GM12875 (cell line): ENCODE results near the gene SLC25A30.
"Not testable (repeated sequence)": the region's sequence is repeated elsewhere in the genome, so short reads cannot be mapped to it uniquely, and the experiment has no call there.

Experiments
- H3K4me3 ChIP-seq: one replicate; pipeline ENCODE4 v1.5.1; 2011; ENCODE audit warnings: low read depth, low read length, control low read depth
- CTCF ChIP-seq: IDR thresholded peaks from 2 replicates; pipeline ENCODE4 v1.5.1; 2011; ENCODE audit warnings: low read depth, mild to moderate bottlenecking, control low read depth, inconsistent platforms, low read length, moderate library complexity, borderline replicate concordance; ENCODE audit not compliant: insufficient read depth

Gene SLC25A30

GRCh38 chr13:45388664-45389063 lies 29.5 kb downstream of the SLC25A30 start:
- no peak for TF ChIP-seq CTCF
- no peak overlapping the region for H3K4me3 ChIP-seq

GRCh38 chr13:45386892-45387575 lies 31.1 kb downstream of the SLC25A30 start:
- not testable (repeated sequence) for H3K4me3 ChIP-seq

- TF ChIP-seq CTCF = no peak
- H3K4me3 ChIP-seq = no peak overlapping the region
Observed at GRCh38 chr13:45385907-45386553, 32.1 kb downstream of the SLC25A30 start.

- no peak overlapping the region for H3K4me3 ChIP-seq
- no peak for TF ChIP-seq CTCF
Observed at GRCh38 chr13:45385320-45385719, 32.9 kb downstream of the SLC25A30 start.

- TF ChIP-seq CTCF = no peak
- no peak overlapping the region for H3K4me3 ChIP-seq
Observed at GRCh38 chr13:45384474-45385174, 33.5 kb downstream of the SLC25A30 start.

- H3K4me3 ChIP-seq = not testable (repeated sequence)
Observed at GRCh38 chr13:45382739-45383138, 35.4 kb downstream of the SLC25A30 start.

GRCh38 chr13:45381196-45381595 lies 37.0 kb downstream of the SLC25A30 start:
- no peak for TF ChIP-seq CTCF
- no peak overlapping the region for H3K4me3 ChIP-seq

GRCh38 chr13:45380708-45381107 lies 37.5 kb downstream of the SLC25A30 start:
- not testable (repeated sequence) for H3K4me3 ChIP-seq

GRCh38 chr13:45379516-45379915 lies 38.7 kb downstream of the SLC25A30 start:
- H3K4me3 ChIP-seq = not testable (repeated sequence)

GRCh38 chr13:45378786-45379185 lies 39.4 kb downstream of the SLC25A30 start:
- H3K4me3 ChIP-seq = not testable (repeated sequence)

- H3K4me3 ChIP-seq = not testable (repeated sequence)
Observed at GRCh38 chr13:45377314-45377713, 40.9 kb downstream of the SLC25A30 start.

GRCh38 chr13:45376651-45377050 lies 41.5 kb downstream of the SLC25A30 start:
- not testable (repeated sequence) for H3K4me3 ChIP-seq
